Ramos (cell line): Measurements from ENCODE around the gene MAPK11.

Experiments
- in situ Hi-C: fragments of 300-500 bp; cut with MboI; formaldehyde crosslinking; loops from one replicate; pipeline ENCODE4 v1.14.3; 2022; ENCODE audit warnings: low sequenced_read_pairs; ENCODE audit not compliant: unreplicated experiment

MAPK11 gene

DNA sequence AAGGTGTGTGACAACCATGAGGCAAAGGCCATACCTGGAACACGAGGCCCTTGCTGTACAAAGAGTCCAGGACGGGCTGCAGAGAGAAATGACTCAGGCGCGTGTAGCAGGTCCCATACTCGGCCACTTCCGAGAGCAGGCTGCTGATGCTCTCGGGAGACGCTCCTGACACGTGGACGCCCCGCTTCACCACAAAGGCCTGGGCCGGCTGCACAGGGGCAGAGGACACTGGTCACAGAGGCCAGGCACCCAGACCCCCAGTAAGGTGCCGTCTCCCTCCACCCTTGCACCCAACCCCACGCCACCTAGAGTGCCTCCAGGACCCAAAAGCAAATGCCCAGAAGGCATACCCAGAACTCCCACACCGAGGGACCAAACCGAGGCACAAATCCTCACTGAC, 40.8 kb downstream of the MAPK11 start:
- in situ Hi-C loops: no loop called here

DNA sequence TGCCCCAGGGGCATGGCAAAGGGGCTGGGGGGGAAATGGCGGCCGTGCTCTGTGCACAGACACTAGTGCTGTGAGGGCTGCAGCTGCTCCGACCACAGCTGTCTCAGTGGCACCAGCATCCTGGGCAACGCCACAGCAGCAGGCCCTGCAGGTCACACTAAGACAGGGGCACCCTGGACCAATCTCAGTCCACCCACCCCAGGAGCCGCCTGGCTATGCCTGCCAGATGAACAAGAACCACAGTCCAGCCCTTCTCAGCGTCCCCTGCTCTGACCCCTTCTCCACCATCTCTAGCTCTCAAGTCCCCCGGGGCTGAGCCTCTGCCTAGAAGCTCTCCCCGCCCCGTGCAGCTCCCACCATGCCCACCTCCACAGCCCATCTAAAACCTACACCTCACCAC, 41.8 kb downstream of the MAPK11 start:
- in situ Hi-C loops: no loop called here

GRCh38 chr22:50227579-50228215, 42.5 kb downstream of the MAPK11 start:
- in situ Hi-C loops: no loop called here

DNA sequence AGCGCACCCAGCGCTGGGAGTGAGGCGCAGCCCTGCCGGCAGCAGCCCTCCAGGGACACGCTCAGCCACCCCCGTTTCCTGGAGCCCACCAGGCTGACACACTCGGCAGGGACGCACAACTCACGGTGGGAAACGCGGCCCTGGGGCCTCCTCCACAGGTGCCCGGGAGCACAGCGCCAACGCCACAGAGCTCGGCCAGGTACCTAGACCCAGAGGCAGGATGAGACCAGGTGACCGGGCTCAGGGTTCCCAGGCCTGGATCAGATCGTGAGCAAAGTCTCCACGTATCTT, 43.4 kb downstream of the MAPK11 start:
- in situ Hi-C loops: no loop called here

GRCh38 chr22:50226063-50226874, 43.9 kb downstream of the MAPK11 start:
- in situ Hi-C loops: no loop called here

GRCh38 chr22:50225200-50225969, 44.8 kb downstream of the MAPK11 start:
- in situ Hi-C loops: no loop called here

GRCh38 chr22:50224071-50224470, 46.1 kb downstream of the MAPK11 start:
- in situ Hi-C loops: no loop called here

DNA sequence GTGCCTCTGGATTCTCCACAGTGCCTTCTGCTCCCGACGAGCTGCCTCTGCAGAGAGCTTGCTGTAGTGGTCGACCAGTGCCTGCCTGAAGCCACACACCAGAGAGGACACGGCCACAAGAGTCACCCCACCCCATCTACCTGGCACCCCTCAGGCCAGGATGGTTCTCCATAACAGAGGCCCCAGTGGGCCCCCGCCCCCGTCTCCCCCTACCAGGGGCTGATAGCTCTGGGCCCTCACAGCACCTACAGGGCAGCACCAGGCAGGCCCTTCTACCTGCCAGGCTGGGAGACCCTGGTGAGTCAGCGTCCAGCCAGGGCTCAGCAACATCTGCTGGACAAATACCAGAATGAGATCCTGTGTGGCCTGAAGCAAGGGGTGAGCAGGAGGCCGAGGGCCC, 47.7 kb downstream of the MAPK11 start:
- in situ Hi-C loops: no loop called here

DNA sequence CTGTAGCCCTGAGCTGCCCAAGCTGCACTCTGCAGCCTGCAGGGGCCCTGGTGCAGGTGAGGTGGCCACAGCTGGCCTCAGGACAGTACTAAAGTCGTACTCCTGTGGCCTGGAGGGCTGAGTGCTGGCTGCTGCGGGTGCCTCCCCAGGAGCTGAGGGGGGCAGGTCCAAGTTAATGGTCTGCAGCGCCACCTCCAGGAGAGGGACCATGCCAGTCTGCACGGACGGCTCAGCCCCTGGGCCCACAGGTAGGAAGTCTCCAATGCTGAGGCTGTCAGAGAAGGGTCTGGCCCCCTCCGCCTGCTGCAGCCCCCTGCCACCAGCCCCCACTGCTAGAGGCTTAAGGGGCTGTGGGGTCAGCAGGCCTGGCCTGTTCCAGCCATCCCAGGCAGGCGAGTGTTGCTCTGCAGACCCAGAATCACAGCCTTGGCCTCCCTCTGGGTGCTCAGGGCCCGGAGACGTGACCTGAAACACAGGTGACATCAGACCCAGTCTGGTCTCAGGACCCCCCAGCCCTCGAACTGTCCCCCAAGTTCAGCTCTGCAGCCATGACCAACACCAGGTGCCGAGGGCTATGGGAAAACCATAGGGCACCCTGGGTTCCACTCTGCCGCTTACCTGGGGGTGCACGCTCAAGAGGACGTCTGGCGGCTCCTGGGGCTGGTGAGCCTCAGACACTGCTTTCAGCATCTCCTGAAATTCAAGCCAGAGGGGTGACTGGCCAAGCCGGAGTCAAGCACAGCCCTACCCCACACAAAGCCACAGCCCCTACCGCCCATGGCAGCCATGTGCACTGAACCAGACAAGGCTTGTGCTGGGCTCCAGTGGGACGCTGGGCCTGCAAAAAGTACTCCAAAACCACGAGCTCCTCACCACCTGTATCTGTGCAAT, 48.5 kb downstream of the MAPK11 start:
- in situ Hi-C loops: no loop called here

GRCh38 chr22:50220603-50221409, 49.4 kb downstream of the MAPK11 start:
- in situ Hi-C loops: no loop called here

DNA sequence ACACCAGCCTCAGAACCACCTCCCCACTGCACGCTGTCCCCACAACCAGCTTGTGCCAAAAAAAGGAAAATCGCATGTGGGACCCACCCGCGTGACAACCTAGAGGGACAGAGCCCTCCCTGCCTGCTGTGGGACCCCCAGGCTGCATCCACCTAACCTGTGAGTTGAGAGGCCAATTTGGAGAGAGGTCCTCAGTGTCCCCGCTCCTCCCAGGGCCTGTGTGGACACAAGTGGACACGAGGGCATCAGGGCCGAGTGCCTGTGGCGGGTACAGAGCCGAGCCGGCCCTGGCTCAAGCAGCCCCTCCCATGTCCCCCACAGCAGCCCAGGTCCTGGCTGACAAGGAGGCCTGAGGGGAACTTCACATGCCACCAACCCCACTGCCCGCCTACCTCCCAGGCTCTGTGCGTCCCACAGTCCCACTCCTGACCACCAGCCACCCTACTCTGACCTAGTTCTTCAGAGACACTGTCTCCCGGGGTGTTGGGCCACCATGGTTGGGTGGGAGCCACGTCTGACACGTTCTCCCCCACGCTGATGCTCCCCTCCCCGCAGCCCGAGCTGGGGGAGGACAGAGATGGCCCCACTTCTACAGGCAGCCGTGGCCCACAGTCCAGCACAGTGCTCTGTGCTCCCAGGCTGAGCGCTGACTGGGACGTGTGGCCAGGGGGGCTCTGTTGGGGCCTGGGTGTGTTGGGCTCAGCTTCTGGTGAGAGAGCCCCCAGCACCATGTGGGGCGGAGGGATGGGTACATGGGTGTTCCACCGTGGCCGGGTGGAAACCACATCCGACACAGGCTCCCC, 50.2 kb downstream of the MAPK11 start:
- in situ Hi-C loops: no loop called here

GRCh38 chr22:50218996-50219727, 51.0 kb downstream of the MAPK11 start:
- in situ Hi-C loops: no loop called here

DNA sequence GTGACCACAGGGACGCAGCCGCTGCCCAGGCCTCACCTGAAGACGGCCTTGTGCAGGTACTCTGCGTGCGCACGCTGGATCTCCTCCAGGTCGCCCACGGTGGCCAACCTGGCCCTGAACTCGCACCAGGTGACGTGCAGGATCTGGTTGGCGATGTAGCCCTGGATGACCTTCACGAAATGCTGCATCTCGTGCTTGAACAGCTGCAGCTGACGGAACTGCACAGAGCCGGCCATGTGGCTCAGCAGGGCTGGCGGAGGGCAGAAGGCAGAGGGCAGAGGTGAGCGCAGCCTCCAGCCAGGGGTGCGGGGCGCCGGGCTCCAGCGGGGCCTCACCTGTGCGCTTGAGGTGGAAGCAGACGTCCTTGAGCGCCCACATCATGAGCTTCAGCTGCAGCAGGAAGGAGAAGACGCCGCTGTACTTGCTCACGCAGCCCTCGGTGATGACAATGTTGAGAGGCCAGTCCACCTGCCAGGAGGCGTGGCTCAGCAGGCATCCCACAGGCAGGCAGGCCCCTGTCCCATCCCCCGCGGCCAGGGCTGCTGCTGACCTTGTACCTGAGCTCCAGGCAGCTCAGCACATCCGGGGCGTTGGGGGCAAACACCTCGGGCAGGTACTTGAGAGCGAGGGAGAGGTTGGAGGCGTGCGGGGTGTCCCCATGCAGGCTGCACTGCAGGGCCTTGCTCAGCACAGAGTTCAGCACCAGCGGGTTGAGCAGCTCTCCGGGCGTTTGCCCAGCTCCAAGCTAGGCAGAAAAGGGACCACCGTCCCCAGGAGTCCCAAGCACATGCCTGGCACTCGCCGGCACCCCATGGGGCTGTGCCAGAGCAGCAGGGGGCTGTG, 51.8 kb downstream of the MAPK11 start:
- in situ Hi-C loops: no loop called here

DNA sequence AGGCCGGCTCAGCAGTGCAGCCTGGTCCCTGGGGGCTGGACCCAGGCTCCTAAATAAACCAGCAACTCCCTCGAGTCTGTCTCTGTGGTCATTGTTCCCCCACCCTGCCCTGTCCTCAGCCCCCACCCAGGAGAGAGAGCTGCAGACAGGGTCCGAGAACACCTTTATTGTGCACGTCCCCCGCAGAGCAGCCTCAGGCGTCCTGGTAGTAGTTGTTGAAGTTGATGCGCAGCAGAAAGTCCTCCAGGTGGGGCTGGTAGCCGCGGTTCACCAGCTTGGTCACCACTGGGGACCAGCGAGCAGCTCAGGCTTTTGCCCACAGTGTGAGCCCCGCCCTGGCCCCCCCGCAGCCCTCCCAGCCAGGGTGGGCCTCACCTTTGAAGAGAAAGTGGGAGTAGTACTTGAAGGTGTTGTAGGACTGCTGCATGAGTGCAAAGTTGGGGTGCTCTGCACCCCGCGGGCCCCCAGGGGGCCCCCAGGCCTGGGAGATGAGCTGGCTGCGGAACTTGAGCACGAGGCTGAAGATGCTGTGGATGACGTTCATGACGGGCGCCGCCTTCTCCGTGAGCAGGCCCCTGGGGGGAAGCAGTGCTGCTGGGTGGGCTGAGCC, 52.5 kb downstream of the MAPK11 start:
- in situ Hi-C loops: no loop called here

- in situ Hi-C loops: no loop called here
Observed at GRCh38 chr22:50216684-50217520, 53.3 kb downstream of the MAPK11 start.

DNA sequence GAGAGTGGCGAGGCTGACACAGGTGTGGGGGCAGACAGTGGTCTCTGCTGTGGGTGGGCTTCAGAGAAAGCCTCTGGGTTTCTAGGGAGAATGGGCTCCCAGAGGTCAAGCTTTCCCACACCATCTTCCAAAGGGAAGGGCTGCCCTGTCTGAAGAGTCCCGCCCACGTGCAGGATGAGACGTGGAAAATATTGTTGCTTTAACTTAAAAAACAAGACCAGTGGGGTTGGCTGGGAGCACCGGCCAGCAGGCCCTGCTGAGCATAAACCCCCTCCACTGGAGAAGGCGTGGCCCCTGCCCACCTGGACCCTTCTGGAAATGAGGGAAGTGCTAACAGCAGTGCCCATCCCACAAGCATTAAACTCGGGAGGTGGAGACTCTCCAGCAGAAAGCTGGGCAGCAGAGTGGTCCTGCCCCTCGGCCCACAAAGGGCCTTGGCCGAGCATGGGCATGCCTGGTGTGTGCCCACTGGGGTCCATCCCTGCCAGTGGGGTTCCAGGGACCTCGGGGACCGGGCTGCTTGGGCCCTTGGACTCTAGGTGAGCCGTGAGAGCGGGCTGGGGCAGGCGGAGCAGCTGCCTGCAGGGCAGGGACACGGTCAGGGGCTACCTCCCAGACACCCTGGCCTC, 54.0 kb downstream of the MAPK11 start:
- in situ Hi-C loops: no loop called here
